HG03460 (cell line): ENCODE measurements around the gene CACFD1.

ENCODE experiments used
- ATAC-seq: cut with Tn5 transposase; IDR thresholded peaks from one replicate; pipeline ENCODE4 v1.9.1; 2021; ENCODE audit not compliant: unreplicated experiment

The CACFD1 gene

DNA sequence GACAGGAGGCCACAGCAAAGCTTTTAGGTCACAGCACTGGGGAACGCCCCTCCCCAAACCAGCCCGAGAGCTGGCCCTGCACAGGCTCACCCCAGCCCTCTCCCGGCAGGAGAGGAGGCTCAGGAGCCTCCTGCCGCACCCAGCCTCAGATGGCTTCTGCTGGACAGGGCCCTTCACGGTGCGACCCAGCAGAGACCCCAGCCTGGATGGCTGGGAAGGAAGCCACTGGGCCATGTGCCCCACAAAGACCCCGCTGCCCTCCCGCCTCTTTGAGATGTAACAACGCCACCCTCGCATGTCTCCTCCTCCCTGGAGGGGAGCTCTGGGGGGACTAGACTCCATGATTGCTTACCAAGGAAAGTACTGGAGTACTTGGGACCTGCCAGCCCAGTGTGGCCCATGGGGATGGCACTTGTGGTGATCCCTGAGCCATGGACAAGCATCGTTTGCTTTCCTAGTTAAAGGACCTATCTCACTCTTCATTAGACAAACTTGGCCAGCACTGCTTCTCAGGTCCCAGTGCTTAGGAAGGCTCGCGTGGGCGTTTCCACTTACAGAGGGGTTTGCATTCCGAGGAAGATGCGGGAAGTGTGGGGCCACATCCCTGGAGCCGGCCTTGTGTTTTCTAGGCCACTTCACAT is 56.0 kb downstream of the CACFD1 start:
- no peak for ATAC-seq

DNA sequence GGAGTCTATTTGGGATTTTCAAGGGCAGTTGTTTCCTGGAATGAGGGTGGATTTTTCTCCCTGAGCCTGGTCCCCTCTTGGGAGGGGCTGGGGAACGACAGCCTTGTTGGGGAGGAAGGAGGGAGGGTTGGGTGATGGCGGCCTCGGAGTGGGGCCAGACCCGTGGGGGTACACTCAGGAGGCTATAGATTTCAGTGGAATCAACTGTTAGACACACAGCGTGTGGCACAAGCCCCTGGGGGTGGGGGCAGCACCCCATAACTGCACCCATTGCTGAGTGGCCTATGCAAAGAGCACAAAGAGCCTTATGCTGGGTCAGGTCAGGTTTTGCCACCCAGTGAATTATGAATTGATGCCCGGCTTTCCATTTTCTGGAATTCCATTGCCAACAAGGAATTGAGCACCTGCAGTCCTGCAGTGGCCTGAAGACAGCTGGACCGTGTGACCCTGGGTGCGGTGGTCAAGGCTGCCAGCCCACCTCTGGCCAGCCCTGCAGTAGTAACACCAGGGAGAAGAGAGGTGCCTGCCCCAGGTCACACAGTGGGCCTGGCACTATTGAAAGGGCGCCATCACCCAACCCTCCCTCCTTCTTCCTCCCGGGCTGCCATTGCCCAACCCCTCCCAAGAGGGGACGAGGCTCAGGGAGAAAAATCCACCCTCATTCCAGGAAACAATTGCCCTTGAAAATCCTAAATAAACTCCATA is 56.6 kb downstream of the CACFD1 start:
- no peak for ATAC-seq

- no peak for ATAC-seq
Measured at GRCh38 chr9:133516961-133517350, 57.2 kb downstream of the CACFD1 start.

DNA sequence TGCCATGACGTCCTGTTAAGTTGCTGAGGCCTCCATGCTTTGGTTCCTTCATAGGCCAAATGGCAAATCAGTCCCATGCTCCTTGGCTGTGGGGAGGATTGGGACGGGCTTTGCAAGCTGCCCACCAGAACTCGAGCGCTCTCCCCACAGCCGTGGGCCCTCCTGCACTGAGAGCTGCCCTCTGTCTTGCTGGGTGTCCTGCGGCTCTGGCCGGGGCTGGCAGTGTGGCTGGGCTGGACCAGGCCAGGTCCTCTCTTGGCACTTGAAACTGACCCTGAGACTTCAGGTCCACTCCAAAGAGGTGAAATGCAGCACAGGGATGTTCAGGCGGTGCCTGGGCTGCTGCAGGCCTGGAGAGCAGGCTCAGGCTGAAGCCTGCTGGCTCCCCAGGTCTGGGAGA is 57.9 kb downstream of the CACFD1 start:
- ATAC-seq, result no peak

- ATAC-seq, result no peak
Measured at GRCh38 chr9:133518200-133518599, 58.4 kb downstream of the CACFD1 start.

GRCh38 chr9:133518706-133519449 is 59.1 kb downstream of the CACFD1 start:
- no peak for ATAC-seq

GRCh38 chr9:133519693-133520092 is 59.9 kb downstream of the CACFD1 start:
- ATAC-seq, result no peak

- no peak for ATAC-seq
Measured at GRCh38 chr9:133520121-133520835, 60.5 kb downstream of the CACFD1 start.
